GM03348 (cell line): Measurements from ENCODE around the gene PLEKHA7.
A peak's percentile ranks its signal among the peaks of the same experiment; 100 is the strongest.
"Not testable (repeated sequence)": the region's sequence is repeated elsewhere in the genome, so short reads cannot be mapped to it uniquely, and the experiment has no call there.

Experiments
- DNase-seq: peaks from one replicate; pipeline ENCODE4 v3.0.0; 2012; ENCODE audit warnings: low spot score

Gene PLEKHA7

DNA sequence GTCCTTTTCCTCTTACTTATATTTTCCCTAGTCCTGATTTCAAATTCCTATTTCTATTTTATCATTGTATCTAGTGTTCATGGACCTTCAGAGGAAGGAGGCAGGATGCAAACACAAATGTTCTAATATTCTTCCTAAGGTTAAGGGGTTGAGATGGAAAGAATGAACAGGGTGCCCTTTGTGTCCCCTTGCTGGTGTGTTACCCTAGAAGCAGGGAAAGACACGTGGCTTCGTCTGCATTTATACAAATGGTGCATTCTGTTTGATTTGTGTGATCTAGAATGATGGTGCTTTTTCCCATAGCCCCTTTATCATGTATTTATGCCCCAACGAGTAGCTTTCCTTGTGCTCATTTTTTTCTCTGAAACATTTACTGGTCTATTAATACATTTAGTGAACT, 76.2 kb downstream of the PLEKHA7 start:
- no peak for DNase-seq

DNA sequence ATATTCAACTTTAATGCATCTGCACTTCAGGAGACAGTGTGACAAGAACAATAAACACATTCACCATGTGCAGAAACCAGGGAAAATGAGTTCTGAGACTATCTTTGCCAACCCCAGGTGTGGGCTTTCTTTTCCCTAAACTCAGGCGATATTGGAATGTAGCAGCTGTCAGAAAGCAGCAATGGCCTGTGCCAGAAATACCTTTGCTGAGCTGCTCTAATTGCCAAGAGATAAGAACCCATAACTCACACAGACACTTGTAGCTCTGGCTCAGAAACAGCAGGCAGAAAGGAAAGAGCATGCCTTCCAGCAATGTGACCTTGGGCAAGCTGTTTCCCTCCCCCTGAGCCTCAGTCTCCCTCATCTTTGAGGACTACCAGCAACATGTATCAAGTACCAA, 77.6 kb downstream of the PLEKHA7 start:
- DNase-seq = no peak

DNA sequence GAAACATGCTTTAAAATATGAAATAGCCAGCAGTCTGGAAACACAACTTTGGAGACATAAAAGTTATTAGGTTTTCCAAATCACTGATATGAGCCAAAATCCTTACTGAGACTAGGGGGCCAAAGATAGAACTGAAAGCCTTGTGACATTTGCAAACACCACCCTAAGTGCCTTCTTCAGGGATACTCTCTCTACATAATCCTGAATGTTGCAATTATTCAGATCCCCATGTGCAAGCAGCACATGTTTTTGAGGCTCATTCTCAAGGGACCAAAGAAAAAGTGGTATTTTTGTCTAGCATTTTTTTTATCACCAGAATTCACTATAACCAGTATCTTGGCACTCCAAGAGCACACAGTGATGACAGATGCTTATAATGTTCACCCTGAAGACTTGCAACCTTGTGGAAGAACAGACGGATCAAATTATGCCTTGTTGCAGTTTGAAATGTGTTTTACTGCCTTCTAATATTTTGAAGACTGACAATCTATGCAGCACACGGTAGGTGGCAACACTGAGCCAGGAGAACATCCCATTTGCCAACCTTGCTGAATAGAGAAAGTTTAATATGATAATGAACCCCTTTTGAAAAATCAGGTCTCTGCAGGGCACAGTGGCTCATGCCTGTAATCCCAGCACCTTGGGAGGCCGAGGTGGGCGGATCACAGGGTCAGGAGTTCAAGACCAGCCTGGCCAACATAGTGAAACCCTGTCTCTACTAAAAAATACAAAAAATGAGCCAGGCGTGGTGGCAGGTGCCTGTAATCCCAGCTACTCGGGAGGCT, 78.5 kb downstream of the PLEKHA7 start:
- DNase-seq = peak; percentile 66

DNA sequence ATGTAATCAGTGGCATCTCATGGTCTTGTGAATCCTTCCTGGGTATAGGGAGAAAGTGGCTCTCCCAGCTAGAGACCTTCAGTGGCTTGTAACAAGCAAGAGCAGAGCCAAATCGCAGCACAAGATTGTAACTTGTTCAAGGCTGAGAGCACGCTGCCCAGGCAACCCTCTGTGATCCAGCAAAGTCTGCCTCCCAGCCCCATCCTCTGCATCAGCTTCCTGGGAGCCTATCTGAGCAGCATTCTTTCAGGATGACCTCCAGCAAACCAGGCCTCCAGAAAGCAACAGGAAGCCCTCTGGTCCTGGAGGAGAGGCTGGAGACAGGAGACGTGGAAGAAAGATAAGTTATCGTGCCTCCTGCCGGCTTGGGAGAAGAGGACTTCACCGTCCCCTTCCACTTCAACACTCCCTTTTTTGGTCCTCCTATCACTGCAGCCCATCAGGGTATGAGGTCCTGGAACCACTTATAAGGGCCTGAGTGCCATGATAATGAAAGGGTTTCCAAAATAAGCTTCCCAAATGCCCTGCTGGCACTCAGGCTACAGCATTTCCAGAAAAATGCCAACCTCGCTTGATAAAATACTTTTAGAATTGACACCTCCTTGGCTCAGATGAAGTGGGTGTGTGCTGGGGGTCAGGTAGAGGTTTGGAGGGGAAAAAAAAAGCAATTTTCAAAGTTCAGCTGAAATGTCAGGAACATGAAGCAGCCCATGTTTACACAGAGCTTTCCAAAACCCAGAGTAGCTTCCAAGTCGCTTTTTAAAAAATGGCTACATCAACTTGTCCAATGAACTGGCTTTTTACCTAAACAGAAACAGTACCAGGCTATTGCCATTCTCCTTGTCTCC, 80.2 kb downstream of the PLEKHA7 start:
- no peak for DNase-seq

DNA sequence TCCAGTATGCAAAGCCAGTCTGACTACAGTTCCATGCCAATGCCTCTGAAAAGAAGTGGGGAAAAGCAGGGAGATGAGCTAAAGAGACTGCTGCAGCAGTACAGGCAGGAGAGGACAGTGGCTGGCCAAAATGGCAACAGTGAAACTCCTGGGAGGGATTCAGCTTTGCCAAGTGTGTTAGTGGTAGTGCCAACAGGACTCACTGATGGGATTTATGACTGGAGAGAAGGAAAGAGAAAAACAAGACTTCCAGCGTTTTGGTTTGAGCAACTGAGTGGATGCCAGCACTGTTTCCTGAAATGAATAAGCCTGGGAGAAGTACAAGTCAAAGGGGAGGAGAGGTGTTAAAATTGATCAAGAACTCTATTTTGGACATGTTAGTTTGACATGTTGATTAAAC, 80.9 kb downstream of the PLEKHA7 start:
- no peak for DNase-seq

DNA sequence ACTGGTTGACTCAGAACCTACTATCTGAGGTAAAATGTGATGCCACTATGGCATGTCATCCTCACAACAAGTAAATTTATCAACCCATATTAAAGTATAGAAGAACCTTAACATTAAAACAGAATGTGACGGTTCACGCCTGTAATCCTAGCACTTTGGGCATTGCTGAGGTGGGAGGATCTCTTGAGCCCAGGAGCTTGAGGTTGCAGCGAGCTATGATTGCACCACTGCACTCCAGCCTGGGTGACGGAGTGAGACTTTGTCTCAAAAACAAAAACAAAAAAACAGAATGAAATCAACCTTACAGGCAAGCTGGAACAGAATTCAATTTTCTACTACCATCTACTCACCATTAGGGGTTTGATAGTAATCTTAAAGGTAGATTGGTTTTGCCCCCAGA, 86.2 kb downstream of the PLEKHA7 start:
- no peak for DNase-seq

DNA sequence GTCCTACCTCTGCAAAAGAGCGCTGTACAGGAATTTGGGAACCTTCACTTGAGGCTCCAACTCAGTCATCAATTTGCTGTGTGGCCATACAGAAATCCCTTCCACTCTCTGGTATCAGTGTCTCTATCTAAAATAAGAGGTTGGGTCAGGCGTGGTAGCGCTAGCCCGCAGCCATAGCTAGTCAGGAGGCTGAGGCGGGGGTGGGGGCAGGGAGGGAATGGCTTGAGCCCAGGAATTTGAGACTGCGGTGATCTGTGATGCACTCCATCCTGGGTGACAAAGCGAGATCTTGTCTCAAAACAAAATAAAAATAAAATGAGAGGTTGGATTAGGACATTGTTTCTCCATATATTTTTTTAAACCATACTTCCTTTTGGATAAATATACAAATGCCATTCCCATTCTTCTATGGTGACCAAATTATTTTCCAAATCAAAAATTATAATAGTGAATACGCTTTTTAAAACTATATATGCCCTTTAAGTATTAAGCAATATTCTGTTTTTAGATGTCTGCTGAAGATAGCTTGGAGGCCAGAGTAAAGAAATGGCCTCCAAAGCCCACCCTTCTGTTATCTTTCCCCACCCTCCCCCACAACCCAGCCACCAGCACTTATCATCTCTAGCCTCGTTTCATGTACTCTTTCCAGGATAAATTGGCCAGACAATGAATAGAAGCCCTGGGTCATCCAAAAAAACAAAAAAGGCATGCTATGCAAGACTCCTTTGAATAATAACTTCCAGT, 87.2 kb downstream of the PLEKHA7 start:
- no peak for DNase-seq

DNA sequence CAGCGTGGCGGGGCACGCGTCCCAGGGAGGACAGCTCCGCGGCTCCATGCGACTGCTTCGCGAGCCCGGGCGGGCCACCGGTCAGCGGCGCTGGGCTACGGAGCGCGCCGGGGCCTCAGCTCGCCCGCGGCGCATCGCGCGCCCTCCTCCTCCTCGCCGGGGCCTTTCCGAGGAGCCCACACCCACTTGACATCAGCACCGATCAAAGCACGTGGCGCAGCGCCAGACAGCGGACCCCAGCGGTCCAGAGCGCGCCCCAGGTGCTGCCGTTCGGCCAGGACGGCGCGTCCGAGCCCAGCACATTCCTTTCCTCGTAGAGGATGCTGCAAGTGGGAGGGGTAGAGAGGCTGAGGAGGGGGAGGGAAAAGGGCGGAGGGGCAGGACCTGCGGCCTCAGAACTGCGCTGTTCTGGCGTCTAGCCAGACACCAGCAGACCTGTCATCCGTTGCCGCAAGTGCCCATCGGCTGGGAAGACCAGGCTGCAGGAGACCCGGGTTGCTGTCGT, 88.6 kb downstream of the PLEKHA7 start:
- DNase-seq = peak; percentile 63

DNA sequence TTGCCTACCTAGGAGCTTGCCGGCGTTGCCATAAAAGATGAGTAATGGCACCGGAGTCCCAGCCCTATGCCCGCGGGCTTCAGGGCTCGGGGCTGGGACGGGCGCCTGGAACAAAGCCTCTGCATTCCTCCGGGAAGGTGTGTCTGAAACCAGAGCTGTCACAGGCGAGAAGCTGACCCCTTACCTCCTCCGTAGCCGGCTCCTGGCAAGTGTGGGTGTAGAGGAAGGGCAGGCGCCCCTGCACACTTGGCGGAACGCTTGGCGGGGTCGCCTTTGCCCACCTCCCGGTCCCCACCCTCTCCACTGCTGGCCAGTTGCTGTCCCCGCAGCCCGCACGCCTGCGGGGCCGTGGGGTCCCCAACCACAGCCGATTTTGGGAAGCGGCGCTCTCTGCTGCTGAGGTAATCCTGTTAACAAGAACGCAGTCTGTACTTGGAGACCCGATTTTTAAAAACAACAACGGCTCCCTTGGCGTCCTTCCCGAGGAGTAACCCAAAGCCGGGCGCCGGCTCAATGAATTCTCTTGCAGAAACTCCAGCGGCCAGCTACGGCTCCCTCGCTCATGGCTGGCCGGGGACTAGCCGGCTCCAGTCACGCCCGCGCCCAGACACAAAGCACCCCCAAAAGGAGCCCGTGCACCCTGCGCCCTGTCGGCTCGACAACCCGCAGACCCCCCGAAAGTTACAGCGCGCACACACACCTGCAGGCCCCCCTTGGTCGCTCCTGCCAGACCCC, 89.2 kb downstream of the PLEKHA7 start:
- DNase-seq = peak; percentile 53

DNA sequence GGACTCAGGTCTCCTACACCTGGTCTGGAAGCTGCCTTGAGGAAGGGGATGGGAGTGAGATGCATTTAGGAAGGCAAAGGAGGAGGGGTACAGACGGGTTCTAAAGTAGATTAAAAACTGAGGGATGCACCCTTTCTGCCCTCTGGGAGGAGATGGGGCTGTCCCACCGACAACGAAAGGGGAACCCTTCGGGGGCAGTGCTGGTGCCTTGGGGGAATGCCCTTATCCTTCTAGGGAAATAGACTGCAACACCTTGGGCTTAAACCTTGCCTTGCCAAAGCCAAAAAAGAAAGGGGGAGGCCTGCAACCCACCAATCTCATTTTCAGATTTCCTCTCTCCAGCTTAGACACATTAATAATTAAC, 89.8 kb downstream of the PLEKHA7 start:
- no peak for DNase-seq

DNA sequence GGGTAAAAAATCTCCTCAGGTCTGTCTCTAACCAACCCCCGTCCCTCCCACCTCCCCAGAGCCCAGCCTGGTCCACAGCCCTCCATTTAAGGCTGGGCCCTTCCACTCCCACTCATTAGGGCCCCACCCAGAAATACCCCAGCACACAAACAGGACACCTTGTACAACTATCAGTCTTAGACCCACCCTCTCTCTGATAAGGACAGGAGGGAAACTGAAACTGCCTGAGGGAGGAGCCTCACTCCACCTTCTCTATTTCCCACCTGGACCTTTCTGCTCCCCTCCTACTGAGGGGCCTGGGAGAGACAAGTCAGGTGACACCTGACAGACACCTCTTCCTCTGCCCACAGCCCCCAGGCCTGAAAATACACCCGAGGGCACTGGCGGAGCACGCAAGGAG, 90.2 kb downstream of the PLEKHA7 start:
- DNase-seq = no peak

DNA sequence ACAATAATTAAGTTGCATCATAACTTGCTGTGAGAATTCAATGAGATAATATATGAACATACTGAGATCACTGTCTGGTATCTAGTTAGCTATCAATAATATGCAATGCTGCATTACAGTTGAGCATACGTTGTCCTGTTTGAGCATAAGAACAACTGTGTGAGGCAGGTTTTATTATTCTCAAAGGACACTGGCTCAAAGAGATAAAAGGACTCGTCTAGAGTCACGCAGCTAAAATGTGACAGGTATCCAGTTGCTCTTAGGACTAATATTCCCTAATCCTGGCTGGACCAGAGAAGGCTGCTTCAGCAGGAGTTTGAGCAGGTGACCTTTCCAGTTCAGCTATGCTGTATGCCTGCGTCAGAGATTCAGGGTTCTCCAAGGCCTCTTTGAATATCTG, 92.5 kb downstream of the PLEKHA7 start:
- no peak for DNase-seq

DNA sequence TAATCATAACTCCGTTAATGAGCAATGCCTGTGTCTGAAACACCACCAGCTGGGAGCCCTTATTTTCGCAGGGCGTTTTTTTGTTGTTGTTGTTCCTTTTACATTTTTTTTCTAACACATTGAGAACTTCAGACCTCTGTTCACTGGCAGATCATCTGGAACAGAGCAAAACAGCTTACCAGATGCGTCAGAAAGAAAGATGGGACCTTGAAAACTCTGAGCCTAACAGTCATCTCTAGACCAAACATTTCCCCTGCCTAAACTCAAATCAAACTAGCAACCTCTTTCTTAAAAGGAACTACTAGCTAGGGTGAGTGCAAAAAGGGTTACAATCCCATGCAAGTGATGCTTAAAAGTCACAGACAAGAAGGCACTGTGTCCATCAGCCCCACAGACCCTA, 93.2 kb downstream of the PLEKHA7 start:
- no peak for DNase-seq

DNA sequence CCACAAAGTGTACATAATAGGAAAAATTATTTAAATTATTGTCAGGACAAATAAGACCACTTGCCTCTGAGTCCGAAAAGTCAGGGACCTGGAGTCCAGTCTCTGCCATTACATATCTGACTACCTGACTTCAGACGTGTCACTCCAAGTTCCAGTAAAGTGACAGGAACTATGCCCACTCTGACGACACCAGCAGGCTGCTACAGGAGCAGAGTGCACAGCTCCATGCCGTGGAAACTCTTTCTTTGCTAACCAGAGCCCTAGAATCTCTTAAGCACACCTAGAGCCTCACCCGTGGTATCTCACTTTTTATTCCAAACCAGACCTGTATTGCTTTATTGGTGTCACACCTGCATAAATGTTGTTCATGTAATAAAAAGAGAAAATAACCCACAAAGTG, 93.7 kb downstream of the PLEKHA7 start:
- no peak for DNase-seq

DNA sequence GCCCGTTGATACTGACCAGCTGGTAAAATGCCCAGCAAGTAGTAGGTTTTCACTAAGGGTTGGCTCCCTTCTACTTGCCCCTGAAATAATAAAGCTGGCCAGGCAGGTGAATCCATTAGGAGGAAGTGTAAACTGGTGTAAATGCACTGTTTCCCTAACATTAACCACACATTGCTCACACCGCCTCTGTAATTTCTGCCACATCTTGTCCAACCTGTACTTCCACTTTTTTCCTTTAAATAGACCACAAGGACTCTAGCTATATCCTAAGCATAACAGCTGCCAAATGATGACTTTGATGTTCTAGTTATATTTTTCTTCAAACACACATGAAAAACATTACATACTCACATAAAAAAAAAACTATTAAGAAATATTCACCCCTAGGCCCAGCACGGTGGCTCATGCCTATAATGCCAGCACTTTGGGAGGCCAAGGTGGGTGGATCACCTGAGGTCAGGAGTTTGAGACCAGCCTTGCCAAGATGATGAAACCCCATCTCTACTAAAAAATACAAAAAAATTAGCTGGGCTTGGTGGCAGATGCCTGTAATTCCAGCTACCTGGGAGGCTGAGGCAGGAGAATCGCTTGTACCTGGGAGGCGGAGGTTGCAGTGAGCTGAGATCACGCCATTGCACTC, 95.6 kb downstream of the PLEKHA7 start:
- DNase-seq = not testable (repeated sequence)

DNA sequence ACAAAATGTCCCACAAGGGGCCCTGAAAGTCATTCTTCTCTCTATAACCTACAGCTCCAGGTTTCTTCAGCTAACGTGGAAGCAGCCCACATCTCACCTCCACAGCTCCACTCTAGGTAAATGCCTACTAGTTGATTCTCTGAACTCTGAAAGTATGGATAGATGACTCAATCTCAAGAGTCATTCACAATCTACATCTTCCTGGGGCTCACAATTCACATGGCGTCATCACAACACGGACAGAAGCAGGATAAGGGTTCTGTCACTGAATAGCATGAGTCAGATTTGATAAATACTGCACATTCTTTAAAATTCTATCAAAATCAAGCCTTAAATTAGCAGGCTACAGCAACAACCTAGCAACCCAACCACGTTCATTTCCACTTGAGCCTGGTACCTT, 96.3 kb downstream of the PLEKHA7 start:
- no peak for DNase-seq

DNA sequence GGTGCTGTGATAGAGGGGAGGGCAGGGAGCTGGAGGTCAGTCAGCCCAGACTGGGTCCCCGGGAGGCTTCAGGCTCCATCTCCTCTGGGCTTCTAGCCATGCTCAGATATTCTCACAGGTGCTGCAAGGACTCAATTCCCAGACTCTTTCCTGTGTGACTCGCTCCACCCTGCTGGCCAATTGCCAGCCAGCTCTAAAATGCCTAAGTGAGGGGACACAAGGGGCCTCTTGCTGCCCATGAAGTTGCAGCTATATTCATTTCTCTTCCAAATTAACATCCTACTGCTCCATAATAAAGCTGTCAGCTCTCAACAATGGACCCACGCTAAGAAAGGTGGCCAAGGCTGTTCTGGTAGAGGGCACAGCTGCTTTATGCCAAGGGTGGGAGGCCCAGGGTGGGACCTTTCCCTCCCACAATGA, 101.5 kb downstream of the PLEKHA7 start:
- no peak for DNase-seq

DNA sequence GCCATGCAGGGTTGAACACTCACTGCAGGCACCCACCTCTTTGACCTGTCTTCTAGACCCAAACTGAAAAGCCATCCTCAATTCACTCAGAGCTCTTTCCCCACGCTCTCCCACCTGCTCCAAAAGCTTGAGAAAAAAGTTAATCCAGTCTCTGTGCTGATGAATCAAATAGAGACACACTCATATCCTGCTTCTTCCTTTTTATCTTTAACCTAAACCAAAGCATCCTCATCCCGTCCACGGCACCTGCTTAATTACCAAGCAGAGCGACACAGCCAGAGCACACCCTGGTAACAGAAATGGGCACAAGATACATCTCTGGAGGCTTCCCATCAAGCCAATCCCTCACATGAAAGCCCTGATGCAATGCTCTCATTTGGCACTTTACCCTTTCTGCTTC, 102.6 kb downstream of the PLEKHA7 start:
- DNase-seq = no peak

DNA sequence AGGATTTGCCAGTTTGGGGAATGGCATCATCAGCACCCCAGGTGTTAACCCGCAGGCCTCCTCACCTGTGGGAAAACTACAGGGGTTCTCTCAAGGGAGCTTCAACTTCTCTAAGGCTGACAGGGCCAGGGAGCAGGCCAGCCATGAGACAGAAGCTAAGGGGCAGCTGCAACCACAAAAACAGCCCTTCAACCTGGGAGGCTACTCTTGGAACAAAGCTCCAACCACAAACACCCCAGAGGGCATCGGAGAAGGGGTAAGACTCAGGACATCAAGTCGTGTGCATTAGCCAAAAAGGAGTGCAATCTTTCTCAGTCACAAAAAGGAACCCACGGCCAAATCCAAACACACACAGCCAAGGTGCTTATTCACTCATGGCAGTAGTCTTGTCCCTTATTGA, 103.0 kb downstream of the PLEKHA7 start:
- DNase-seq = no peak

DNA sequence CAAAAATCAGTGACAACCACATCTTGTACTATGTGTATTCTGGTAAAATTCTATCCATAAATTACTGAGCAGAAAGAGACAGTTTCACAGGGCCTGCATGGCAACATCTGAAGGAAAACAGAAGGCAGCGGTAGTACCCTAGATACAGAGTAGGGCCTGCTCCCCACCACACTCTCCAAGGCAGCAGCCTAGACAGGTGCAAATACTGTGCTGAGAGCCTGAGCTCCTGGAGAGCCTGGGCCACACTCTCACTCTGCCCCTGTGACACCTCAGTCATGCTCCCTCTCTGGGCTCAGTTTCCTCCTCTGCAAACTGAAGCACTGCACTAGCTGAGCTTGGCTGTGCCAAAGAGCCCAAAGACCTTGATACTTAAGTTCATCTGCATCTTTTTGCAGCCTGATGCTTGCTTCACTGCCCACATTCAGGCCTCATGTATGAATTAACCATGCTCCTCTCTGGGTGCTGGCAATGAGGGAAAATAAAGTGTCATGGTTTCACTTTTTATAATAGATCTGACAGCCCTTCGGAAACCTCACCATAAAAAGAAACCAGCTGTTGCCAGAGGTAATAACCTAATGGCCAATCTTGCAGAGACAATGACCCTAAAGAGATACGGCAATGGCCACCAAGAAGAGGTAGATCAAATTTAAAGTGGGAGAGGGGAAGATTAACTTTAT, 104.7 kb downstream of the PLEKHA7 start:
- DNase-seq = no peak

DNA sequence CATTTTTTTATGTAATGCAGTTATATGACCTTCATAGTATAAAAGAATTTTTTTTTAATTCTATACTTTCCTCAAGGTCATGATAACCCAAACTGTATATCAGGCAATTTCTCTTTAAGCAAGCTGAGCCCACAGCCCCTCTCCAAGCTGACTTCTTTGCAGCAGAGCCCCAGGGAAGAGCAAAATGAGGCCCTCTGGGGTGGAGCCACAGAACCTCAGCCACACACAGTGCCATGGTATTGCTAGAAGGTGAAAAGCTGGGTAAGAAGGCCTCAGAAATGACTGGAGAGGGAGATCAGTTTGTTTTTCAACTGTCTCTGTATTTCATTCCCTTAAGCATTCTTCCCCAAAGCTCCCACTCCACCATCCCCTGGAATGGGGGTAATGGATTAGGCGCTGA, 108.8 kb downstream of the PLEKHA7 start:
- no peak for DNase-seq
